Activated T-cell treated with anti-CD3 and anti-CD28 coated beads for 1 hour (primary cell): Measurements from ENCODE around the gene CDSN.
A peak's percentile ranks its signal among the peaks of the same experiment; 100 is the strongest.

Experiments used
- DNase-seq: peaks from one replicate; pipeline ENCODE4 v3.0.0-alpha.2; 2020; ENCODE audit warnings: low read depth

Gene CDSN

DNA sequence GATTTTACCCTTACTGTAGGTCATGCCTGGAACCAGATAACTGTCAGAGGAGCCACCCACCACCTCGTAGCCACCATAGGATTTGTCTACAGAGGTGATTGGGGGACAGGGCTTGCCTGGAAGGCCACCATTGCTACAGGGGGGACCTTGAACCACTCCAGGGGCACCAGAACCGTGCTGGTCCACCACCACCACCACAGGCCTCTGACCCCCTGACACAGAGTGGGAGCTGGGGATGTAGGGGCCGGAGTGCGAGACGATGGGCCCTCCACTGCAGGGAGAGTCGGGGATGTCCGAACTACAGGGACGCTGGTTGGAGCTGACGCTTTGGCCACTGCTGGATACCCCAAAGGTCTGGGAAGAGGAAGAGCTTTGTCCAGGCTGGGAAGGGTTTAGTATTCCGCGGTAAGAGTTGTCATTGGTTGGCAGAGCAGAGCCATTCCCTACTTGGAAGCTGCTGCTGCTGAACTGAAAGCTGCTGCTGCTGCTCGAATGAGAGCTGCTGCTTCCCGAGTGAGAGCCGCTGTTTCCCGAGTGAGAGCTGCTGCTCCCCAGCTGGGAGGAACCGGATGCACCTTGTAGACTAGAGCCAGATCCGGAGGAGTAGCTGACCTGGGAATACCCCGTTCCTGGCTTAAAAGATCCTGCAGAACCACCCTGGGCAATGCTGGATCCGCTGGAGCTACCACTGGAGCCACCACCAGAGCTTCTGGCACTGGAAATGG is 3.4 kb downstream of the CDSN start:
- no peak for DNase-seq

DNA sequence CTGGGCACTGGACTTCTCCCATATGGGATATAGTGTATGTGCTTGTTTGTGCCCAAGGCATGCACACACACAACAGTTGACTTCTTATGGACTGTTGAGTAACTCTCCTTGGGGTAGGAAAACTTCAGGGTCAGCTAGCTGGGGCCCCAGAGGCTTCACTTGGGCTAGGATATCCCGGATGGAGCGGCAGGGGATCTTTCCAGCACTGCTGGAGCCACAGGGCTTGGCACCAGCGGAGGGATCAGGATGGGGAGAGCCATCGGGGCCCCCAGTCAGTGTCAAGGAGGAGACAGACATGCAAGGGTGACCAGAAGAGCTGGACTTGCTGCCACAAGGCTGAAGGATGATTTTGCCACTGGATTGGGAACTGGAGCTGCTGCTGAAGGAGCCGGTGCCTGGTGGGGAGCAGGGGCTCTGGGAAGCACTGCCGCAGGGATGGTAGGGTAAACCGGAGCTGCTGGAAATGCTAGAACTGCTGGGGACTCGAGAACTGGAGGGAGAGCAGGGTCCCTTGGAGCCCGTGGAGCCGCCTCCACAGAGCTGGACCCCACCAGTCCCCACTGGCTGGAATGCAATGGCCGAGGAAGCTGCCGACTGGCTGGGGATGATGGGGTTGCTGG is 4.2 kb downstream of the CDSN start:
- no peak for DNase-seq

DNA sequence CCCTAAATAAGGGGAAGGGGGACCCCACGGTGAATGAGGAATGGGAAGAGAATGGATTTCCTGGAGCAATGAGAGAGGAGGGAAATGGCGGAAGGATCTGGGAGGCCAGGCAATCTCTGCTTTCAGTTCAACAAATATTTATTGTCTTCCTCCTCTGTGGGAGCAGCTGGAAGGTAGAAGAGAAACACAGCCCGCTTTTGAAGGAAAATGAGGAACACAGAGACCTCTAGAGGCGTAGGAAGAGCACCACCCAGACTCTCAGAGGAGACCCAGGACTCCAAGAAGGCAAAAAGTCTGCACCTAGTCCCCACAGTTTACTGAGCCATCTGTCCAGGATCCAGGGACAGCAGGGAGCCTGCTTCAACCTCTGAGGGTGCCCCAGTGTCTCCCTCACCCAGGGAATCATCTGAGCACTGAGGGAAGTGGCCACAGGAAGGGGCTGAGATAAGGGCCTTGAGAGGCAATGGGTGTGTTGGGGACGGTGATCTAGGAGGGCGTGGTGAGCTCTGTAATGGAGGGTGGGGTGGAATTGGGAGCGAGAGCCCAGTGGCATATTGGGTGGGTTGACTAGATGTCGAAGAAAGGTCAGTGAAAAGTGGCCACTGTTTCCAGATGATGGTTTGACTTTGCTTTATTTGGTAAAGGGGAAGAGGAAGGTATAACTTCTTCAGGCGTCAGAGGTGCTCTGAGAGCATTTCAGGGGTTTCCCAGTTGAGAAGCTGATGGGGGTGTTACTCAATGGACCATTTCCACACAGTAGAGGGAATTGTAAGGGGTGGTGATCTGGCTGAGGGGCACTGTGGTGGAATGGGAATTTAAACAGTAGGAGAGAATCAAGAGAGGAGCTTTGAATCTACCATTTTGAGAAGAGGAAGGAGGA is 5.0 kb downstream of the CDSN start:
- no peak for DNase-seq

DNA sequence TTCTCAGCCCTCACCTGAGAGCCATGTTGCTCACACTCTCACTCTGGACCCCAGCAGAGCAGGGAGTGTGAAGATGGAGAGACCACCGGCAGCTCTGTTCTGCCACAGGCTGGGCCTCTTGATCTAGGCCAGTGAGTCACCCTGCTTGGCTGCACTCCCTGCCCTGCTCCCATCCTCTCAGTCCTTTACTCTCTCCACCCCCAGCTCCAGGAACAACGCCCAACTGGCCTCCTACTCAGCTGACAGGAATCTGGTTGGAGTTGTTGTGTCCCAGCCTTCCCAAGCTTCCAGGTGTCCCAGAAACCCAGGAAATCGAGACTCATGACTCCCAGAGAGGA is 5.7 kb downstream of the CDSN start, which contains the start of gene PSORS1C1:
PSORS1C1 (plus strand) TSS at position 260 of the 338 bp plus-strand sequence. CDS start 14,833 bp downstream, outside the sequence.
- no peak for DNase-seq

DNA sequence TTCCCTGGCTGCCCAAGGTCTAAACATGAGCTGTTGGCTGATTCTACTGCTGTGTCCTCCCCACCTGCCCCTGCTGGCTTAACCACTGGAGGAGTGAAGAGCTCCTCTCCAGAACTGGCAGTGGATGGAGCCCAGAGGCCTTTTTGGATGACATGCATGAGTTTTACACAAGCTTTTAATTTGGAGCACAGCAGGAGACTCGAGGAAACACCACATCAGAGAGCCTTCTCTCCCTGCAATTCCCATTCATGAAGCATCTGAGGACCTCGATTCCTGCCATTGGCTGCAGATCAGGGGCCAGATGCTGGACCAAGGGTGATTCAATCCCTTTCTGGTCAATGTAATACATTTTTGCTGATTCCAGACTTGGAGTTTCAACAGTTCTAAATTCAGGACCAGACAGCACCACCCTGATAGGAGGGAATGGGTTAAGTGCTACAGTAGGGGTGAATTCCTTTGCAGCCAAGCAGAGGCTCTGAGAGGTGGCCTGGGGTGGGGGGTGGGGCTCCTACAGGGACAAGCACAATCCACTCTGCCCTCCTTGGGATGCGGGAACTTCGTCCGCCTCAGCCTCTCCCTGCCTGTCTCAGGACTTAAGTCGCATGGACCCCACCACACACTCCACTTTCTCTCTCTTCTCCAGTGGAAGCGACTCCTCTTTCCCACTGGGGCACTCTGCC is 6.2 kb downstream of the CDSN start:
- no peak for DNase-seq

DNA sequence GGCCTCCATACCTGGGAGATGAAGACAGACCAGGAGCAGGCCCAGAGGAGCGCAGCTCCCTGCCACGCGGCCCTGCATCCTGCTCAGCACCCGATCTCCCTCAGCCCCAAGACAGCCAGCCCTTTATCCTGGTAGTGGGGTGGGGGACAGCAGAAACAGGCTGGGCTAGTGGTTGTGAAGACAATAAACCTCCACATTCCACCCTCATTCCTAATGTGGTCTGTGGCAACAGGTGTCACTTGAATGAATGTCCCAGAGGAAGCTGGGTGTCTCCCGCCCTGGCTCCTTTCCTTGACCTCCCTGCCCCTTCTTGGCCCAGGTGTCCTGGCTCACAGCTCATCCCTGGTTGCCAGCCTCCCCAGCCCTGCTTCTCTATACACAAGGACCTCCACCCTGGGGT is 7.8 kb downstream of the CDSN start, which contains the start of gene C6orf15:
C6orf15 (minus strand) TSS at position 98 of the 400 bp plus-strand sequence; CDS start at position 78, 20 bp downstream.
- DNase-seq = no peak

DNA sequence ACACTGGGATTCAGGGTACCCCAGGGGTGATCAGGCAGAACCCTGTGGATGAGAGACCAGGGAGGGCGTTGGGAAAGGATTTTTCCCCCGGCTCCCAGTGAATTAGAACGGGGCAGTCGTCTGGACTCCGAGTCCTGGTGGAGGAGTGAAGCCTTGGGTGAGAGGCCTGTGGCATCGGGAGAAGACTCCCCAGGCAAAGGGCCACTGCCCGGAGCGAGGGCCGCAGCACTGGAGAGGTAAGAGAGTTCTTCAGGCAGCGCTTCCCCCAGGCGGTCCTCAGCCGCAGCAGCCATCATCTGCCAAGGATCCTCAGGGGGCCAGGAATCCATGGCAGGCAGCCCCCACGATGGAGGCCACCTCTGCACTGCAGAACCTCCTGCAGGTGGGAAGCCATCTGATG is 8.5 kb downstream of the CDSN start:
- no peak for DNase-seq

DNA sequence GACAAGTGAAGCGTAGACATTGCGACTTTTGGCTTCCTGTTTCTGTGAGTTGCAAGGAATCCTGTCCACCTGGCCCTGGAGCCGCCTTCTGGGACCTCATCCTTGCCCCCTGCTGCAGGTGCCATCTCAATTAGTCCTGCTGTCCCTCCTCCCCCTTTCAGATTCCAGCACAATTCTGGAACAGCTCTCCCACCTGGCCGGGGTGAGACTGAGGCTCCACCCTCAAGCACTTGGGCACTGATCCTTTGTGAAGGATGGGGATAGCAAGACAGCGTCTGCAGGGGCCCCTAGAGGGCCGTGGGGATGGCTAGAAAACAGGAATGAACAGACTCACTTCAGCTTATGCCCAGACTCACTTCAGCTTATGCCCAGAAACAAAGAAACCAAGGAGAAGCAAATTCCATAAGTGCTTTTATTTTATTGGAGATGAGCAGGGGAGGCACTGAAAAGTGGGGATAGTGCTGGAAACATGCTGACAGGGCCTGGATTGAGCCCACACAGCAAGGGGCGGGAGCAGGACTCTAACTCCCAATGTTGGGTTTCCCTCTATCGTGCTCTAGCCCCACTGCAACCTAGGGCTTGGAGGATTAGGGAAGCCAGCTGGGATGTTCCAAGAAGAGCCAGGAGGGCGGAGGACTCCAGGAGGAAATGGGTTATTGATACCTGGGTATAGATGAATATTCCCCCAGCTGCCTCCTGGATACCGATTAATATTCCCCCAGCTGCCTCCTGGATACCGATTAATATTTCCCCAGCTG is 9.2 kb downstream of the CDSN start:
- DNase-seq = no peak

DNA sequence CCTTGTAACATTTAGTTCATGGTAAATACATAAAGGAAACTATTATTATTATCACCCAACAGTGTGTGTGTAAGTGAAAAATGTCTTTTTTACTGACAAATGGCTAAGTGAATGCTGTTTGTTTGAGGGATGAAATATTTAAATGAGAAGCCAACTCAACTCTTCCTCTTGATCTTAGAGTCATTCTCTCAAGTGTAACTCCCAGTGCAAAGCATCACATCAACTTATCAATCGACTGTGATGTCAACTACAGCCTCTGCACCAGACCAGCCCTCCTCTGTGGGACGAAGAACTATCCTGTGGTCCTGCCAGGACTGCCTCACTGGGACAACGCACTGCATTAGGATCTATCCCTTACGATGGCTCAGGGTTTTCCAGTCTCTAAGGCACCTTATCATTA is 13.2 kb downstream of the CDSN start:
- no peak for DNase-seq

DNA sequence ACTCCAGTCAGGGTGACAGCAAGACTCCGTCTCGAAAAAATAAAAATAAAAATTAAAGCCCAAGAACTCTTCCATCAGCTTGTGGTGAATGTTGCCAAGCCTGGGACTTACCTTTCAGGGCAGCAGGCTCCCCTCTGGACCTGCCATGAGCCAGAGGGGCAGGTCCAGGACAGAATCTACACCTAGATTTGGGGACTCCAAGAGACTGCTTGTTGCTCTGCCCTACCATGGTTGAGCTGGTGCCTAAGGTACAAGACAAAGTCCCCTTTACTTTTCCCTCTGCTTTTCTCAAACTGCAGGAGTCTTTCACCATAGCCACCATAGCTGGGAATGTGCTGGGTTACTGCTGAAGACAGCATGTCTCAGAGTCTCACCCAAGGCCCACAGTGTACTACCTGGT is 17.1 kb downstream of the CDSN start:
- no peak for DNase-seq

DNA sequence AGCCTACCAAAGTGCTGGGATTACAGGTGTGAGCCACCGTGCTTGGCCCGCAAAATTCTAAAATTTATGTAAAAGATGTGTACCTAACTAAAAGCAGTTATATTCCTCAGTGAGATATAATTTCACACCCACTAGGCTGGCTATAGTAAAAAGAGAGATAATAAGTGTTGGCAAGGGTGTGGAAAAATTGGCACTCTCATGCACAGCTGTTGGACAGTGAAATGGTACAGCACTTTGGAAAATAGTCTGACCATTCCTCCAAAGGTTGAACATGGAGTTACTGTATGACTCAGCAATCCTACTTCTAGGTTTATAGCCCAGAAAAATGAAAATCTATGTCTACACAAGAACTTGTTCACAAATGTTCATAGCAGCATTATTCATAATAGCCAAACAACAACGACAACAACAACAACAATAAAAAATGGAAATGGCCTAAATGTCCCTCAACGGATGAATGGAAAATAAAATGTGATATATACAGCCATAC is 21.8 kb downstream of the CDSN start:
- DNase-seq = no peak

DNA sequence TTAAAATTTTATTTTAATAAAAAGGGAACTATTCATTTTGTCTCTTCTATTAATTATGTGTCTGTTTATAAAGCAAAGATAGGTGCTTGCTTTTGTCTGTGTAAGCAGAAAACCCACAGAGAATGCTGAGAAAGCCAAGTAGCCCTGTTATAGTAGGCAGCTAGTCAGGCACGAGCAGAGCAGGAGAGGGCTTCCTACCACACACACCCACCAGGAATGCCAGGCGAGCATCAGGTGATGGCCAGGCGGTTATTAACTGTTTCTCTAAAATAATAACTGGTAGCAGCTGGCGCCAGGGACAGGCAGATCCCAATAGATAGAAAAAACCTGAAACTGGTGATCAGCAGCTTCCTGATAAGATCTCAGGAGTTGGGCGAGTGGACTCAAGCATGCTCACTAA is 23.6 kb downstream of the CDSN start:
- no peak for DNase-seq

DNA sequence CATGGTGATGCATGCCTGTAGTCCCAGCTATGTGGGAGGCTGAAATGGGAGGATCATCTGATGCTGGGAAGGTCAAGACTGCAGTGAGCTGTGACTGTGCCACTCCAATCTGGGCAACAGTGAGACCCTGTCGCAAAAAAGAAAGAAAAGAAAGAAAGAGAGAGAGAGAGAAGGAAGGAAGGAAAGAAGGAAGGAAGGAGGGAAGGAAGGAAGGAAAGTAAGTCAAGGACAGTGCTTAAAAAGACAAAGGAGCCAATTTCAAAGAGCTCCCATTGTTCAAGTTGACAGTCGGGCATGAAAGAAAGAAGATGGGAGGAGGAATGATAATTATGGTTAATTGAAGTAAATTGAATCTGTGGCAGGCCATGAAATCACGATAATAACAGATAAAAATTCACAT is 24.0 kb downstream of the CDSN start:
- DNase-seq = no peak

DNA sequence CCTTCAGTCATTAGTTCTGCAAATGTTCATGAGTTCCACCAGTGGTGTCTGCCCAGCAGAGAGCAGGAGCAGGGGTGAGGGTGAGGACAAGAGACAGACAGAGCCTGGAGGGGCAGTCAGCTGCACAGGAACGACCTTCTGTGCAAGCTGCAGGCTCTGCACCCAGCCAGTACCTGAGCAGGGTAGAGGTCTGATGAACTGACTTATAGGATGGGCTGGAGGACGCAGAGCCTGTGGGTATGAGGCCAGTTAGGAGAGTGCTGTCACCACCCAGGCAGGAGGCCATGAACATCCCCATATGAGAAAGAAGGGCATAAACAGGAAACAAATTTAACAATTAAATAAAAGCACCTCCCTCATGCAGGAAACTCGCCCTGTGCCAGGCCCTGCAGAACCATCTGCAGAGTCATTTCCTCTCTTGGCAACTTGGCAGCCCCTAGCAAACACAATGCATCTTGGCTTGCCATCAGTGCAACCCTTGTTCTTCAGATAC is 25.8 kb downstream of the CDSN start:
- DNase-seq = peak; percentile 28

DNA sequence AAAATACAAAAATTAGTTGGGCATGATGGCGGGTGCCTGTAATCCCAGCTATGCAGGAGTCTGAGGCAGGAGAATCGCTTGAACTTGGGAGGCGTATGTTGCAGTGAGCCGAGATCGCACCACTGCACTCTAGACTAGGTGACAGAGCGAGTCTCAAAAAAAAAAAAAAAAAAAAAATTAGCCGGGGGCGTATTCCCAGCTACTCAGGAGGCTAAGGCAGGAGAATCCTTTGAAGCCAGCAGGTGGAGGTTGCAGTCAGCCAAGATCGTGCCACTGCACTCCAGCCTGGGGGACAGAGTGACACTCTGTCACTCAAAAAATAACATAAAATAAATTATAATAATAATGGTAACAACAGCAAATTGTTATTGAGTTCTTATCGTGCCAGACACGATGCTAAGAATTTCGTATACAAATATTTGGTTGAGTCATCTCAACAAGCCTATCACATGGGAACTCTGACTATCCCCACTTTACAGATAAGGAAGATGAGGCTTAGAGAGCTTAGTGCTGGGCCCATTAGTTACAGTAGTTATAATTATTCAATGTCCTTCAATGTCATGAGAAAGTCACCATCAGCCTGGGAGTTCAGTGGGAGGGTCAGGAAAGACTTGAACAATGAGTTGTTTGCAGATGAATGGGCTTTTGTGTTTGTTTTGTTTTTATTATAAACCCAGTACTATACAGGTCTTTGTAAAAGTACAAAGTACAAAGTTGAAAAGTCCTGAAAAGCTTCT is 27.3 kb downstream of the CDSN start:
- no peak for DNase-seq

DNA sequence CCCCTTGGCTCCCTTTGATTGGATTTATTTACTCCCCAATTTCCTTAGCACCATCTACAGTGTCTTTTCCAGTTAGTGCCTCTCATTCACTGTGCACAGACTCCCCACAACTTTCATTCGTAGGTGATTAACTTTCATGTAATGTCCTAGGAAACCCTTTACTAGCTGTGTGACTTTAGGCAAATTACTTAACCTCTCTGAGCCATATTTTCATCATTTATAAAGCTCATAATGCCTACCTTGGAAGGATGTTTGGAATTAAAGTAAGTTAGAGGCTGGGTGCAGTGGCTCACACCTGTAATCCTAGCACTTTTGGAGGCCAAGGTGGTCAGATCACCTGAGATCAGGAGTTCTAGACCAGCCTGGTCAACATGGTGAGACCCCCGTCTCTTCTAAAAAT is 28.0 kb downstream of the CDSN start:
- DNase-seq = no peak

DNA sequence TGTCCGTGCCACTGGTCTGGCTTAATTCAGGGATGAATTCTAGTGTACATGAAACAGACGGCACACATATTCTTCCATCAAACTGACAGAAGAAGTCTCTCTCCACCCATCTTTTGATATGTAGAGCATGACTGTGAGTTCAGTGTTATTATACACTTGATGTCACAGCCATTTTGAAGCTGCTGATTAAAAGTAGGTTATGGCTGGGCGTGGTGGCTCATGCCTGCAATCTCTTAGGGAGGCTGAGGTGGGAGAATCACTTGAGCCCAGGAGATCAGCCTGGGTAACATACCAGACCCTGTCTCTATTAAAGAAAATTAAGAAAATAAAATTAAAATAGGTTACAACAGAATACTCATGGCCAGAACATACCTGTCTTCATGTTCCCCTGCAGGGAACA is 28.6 kb downstream of the CDSN start:
- DNase-seq = no peak

DNA sequence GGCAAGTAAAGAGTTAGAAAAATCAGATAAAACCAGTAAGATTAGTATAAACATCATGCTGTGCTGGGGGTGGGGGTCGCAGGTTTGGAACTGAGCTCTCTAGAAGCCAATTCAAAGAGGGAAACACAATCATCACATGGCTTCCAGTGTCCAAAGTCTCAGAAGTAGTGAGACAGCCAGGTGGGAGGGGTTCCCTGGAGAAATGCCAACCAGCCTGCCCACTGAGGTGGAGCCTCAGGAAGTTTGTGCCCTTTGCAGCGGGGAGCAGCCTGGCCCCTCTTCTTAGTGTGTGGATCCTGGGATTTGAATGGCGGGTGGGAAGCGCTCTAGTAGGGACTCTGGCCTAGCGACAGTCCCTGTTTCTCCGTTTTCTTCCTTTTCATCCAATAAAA is 29.3 kb downstream of the CDSN start:
- DNase-seq = no peak

DNA sequence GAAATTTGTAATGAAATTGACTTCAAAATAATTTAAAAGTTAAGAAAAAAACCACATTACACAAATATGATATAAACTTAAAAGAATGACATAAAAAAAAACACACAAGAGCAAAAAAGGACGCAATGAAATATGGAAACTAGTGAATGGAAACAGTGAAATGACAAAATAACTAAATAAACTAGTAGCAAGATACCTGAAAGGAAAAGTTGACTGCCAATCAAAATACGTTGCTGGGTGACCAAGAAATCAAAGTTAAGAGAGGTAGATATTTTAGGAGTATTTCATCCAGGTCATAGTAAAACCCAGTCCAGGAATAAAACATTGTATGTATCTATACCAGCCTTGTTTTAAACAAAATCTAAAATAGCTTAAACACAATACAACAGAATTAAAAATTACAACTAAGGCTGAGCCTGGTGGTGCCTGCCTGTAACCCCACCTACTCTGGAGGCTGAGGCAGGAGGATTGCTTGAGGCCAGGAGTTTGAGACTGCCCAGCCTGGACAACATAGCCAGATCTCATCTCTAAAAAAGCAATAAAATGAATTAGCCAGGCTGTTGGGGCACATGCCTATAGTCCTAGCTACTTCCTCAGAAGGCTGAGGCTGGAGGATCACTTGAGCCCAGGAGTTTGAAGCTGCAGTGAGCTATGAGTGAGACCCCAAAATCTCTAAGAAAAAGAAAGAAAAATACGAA is 29.8 kb downstream of the CDSN start:
- no peak for DNase-seq
